Measurements from ENCODE around the gene EN2.

Gene EN2

DNA sequence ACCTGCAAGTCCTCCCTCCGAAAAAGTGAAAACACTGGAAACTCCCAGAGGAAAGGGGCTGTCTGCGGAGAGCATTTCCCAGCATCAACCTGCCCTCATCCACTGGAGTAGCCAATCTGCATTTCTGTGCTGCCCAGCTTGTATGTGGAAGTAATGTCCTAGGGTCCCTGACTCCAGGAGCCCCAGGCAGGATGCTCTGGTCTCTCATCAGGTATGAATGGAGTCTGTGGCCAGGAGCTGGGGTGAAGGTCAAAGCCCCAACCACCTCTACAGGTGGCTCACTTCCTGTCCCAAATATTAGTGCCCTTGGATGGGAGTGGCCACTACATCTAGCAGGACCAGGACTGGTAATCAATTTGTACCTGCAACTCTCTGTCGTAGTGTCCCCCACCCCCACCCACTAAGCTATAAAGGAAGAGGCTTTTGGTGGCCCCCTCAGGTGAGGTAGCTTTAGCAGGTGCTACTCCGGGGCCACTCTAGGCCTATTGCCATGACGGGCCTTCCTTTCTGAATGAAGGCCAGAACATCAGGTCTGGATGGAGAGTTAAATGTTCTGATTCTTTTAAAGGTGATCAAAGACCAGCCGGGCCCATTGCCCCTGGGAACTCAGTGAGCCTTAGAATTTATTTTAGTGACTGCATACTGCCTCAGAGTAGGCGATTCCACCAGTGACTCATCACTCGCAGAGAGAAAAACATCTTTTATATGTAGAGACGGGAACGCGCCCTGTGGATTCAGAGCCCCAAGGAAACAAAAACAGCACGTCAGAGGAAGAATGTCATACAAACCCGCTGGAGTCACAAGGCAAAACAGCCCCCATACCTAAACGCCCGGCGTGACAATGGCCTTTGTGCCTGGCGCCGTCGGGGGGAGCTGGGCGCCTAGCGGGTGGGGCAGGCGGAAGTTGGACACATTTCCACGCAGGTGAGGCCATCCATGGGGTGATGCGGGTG lies 13.0 kb downstream of the EN2 start:
- H3K36me3 ChIP-seq (ENCODE audit: control insufficient read depth in 1 of 2, insufficient read depth in 2 of 2, low read length in 2 of 2), result no peaks in the 10 kb centered on the region
- peaks cover 92 to 97% of the 10 kb centered on the region in 2 donors for H3K27me3 ChIP-seq (ENCODE audit: control insufficient read depth in 1 of 2, insufficient read depth in 2 of 2, low read length in 2 of 2)
- H3K4me1 ChIP-seq (ENCODE audit: control insufficient read depth in 1 of 2, insufficient read depth in 2 of 2, low read length in 2 of 2), result peaks cover 3 to 5% of the 10 kb centered on the region in 2 donors
- H3K9me3 ChIP-seq (ENCODE audit: control insufficient read depth in 1 of 2, low read length in 2 of 2), result peaks cover 0 to 3% of the 10 kb centered on the region in 2 donors
- no peak overlapping the region for H3K27ac ChIP-seq (ENCODE audit: low read depth, low read length)
- H3K9ac ChIP-seq (ENCODE audit: low read depth in 1 of 2, low read length in 2 of 2), result no peak overlapping the region
- H3K4me3 ChIP-seq (ENCODE audit: low read depth in 1 of 2, low read length in 2 of 2), result no peak overlapping the region

- Histone ChIP-seq H3K9me3 (ENCODE audit: control insufficient read depth in 1 of 2, low read length in 2 of 2) (peaks cover 0 to 3% of the 10 kb centered on the region in 2 donors), H3K36me3 (ENCODE audit: control insufficient read depth in 1 of 2, insufficient read depth in 2 of 2, low read length in 2 of 2) (no peaks in the 10 kb centered on the region), H3K27me3 (ENCODE audit: control insufficient read depth in 1 of 2, insufficient read depth in 2 of 2, low read length in 2 of 2) (peaks cover 93 to 97% of the 10 kb centered on the region in 2 donors), H3K4me3 (ENCODE audit: low read depth in 1 of 2, low read length in 2 of 2) (no peak overlapping the region), H3K4me1 (ENCODE audit: control insufficient read depth in 1 of 2, insufficient read depth in 2 of 2, low read length in 2 of 2) (peaks cover under 1 to 5% of the 10 kb centered on the region in 2 donors), H3K27ac (ENCODE audit: low read depth, low read length) (no peak overlapping the region), H3K9ac (ENCODE audit: low read depth in 1 of 2, low read length in 2 of 2) (no peak overlapping the region)
Observed at GRCh38 chr7:155471718-155472117, 13.8 kb downstream of the EN2 start.

GRCh38 chr7:155477476-155477875 lies 19.5 kb downstream of the EN2 start:
- no peak overlapping the region for H3K9ac ChIP-seq (ENCODE audit: low read depth in 1 of 2, low read length in 2 of 2)
- no peak overlapping the region for H3K4me3 ChIP-seq (ENCODE audit: low read depth in 1 of 2, low read length in 2 of 2)
- peaks cover 49 to 52% of the 10 kb centered on the region in 2 donors for H3K27me3 ChIP-seq (ENCODE audit: control insufficient read depth in 1 of 2, insufficient read depth in 2 of 2, low read length in 2 of 2)
- H3K27ac ChIP-seq (ENCODE audit: low read depth, low read length), result no peak overlapping the region
- no peaks in the 10 kb centered on the region for H3K4me1 ChIP-seq (ENCODE audit: control insufficient read depth in 1 of 2, insufficient read depth in 2 of 2, low read length in 2 of 2)
- peaks cover 0 to 3% of the 10 kb centered on the region in 2 donors for H3K9me3 ChIP-seq (ENCODE audit: control insufficient read depth in 1 of 2, low read length in 2 of 2)
- no peaks in the 10 kb centered on the region for H3K36me3 ChIP-seq (ENCODE audit: control insufficient read depth in 1 of 2, insufficient read depth in 2 of 2, low read length in 2 of 2)

- no peaks in the 10 kb centered on the region for H3K36me3 ChIP-seq (ENCODE audit: control insufficient read depth in 1 of 2, insufficient read depth in 2 of 2, low read length in 2 of 2)
- peaks cover 23 to 29% of the 10 kb centered on the region in 2 donors for H3K27me3 ChIP-seq (ENCODE audit: control insufficient read depth in 1 of 2, insufficient read depth in 2 of 2, low read length in 2 of 2)
- no peak overlapping the region for H3K27ac ChIP-seq (ENCODE audit: low read depth, low read length)
- H3K4me3 ChIP-seq (ENCODE audit: low read depth in 1 of 2, low read length in 2 of 2), result no peak overlapping the region
- H3K4me1 ChIP-seq (ENCODE audit: control insufficient read depth in 1 of 2, insufficient read depth in 2 of 2, low read length in 2 of 2), result no peaks in the 10 kb centered on the region
- H3K9me3 ChIP-seq (ENCODE audit: control insufficient read depth in 1 of 2, low read length in 2 of 2), result no peaks in the 10 kb centered on the region
- no peak overlapping the region for H3K9ac ChIP-seq (ENCODE audit: low read depth in 1 of 2, low read length in 2 of 2)
Observed at GRCh38 chr7:155481764-155482163, 23.8 kb downstream of the EN2 start.

DNA sequence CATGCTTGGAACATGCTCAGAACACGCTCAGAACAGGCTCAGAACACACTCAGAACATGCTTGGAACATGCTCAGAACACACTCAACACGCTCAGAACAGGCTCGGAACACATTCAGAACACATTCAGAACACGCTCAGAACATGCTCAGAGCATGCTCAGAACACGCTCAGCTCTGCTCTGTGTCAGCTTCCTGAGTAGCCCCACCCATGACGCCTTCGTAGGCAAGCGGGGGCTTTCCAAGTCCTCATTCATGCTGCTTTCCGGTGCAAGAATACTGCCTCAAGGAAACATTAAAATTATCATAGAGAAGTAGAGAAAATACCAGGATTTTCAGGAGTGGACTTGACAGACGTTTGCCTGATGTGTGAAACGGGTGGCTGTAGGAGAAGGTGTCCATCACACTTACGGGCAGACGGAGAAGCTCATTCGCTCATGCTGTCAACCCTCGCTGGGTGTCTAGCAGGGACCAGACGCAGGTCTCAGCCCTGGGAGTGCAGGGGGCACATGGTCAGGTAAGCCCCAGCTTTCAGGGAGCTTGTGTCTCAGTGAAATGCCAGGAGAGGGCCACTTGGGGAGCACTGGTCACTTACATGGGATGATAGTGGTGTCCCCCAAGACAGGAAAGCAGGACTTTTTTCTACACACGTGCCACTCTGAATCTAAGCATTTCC lies 24.7 kb downstream of the EN2 start:
- Histone ChIP-seq H3K27me3 (ENCODE audit: control insufficient read depth in 1 of 2, insufficient read depth in 2 of 2, low read length in 2 of 2) (peaks cover 23 to 28% of the 10 kb centered on the region in 2 donors), H3K36me3 (ENCODE audit: control insufficient read depth in 1 of 2, insufficient read depth in 2 of 2, low read length in 2 of 2) (no peaks in the 10 kb centered on the region), H3K9ac (ENCODE audit: low read depth in 1 of 2, low read length in 2 of 2) (no peak overlapping the region), H3K4me3 (ENCODE audit: low read depth in 1 of 2, low read length in 2 of 2) (no peak overlapping the region), H3K4me1 (ENCODE audit: control insufficient read depth in 1 of 2, insufficient read depth in 2 of 2, low read length in 2 of 2) (no peaks in the 10 kb centered on the region), H3K9me3 (ENCODE audit: control insufficient read depth in 1 of 2, low read length in 2 of 2) (no peaks in the 10 kb centered on the region), H3K27ac (ENCODE audit: low read depth, low read length) (no peak overlapping the region)

- Histone ChIP-seq H3K36me3 (ENCODE audit: control insufficient read depth in 1 of 2, insufficient read depth in 2 of 2, low read length in 2 of 2) (no peaks in the 10 kb centered on the region), H3K4me1 (ENCODE audit: control insufficient read depth in 1 of 2, insufficient read depth in 2 of 2, low read length in 2 of 2) (no peaks in the 10 kb centered on the region), H3K9ac (ENCODE audit: low read depth in 1 of 2, low read length in 2 of 2) (no peak overlapping the region), H3K4me3 (ENCODE audit: low read depth in 1 of 2, low read length in 2 of 2) (no peak overlapping the region), H3K9me3 (ENCODE audit: control insufficient read depth in 1 of 2, low read length in 2 of 2) (no peaks in the 10 kb centered on the region), H3K27ac (ENCODE audit: low read depth, low read length) (no peak overlapping the region), H3K27me3 (ENCODE audit: control insufficient read depth in 1 of 2, insufficient read depth in 2 of 2, low read length in 2 of 2) (peaks cover 23 to 25% of the 10 kb centered on the region in 2 donors)
Observed at GRCh38 chr7:155483245-155483644, 25.3 kb downstream of the EN2 start.

DNA sequence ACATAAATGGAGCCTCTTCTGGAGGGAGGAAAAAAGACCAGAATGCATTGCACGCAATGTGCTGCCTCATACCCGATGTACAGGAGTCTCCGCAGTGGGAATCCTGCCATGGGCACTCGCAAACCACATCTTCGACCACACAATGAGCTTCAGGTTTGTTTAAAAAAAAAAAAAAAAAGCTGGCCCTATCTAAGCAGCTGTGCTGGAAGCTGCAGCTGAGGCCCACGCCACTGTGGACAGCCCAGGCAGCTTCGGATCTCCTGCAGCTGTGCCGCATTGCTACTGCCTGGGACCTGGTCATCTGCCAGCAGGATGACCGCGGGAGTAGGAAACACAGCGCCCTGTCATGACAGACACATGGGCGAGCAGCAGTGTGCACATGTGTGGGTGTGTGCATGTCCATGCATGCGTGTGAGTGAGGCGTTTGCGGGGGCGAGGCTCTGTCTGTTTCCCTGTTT lies 26.0 kb downstream of the EN2 start:
- no peaks in the 10 kb centered on the region for H3K36me3 ChIP-seq (ENCODE audit: control insufficient read depth in 1 of 2, insufficient read depth in 2 of 2, low read length in 2 of 2)
- H3K27me3 ChIP-seq (ENCODE audit: control insufficient read depth in 1 of 2, insufficient read depth in 2 of 2, low read length in 2 of 2), result peaks cover 25 to 27% of the 10 kb centered on the region in 2 donors
- H3K9ac ChIP-seq (ENCODE audit: low read depth in 1 of 2, low read length in 2 of 2), result no peak overlapping the region
- H3K4me3 ChIP-seq (ENCODE audit: low read depth in 1 of 2, low read length in 2 of 2), result no peak overlapping the region
- H3K9me3 ChIP-seq (ENCODE audit: control insufficient read depth in 1 of 2, low read length in 2 of 2), result no peaks in the 10 kb centered on the region
- no peak overlapping the region for H3K27ac ChIP-seq (ENCODE audit: low read depth, low read length)
- no peaks in the 10 kb centered on the region for H3K4me1 ChIP-seq (ENCODE audit: control insufficient read depth in 1 of 2, insufficient read depth in 2 of 2, low read length in 2 of 2)

DNA sequence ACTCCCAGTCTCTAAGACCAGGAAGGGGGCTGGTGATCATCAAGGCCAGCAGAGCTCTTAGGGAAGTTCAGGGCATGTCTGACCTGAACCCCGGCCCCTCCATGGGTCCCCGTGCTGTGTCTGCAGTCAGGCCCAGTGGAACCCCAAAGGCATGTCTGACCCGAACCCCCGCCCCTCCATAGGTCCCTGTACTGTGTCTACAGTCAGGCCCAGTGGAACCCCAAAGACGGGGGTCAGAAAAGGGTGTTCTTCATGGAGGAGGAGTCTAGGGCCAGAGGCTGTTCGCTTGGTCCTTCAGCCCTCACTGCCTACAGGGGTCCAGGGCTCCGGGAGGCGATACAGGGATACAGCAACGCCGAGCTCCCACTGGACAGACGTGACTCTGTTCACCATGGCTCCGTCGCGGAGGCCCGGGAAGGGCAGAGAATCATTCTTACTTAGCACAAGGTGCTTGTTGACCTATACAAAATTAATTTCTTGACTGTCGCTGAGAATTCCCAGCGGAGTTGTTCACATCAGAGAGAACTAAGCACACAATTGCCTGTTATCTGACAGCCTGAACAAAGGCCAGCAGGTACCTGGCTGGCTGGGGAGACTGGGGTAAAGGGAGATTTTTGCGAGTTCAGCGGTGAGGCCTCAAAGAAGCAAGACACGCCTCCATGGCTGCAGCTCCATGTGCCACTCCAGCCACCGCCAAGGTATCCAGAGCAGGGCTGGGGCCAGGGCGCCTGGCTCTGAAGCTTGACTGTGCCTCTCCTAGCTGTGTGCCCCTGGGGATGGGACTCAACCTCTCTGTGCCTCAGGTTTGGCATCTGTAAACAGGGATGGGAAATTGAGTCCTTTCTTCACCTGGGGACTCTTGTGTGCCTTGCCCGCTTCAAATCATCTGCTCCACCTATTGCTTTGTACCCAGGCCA lies 26.8 kb downstream of the EN2 start:
- Histone ChIP-seq H3K27me3 (ENCODE audit: control insufficient read depth in 1 of 2, insufficient read depth in 2 of 2, low read length in 2 of 2) (peaks cover 29 to 34% of the 10 kb centered on the region in 2 donors), H3K4me1 (ENCODE audit: control insufficient read depth in 1 of 2, insufficient read depth in 2 of 2, low read length in 2 of 2) (no peaks in the 10 kb centered on the region)

GRCh38 chr7:155486783-155487508 lies 29.0 kb downstream of the EN2 start:
- H3K4me3 ChIP-seq (ENCODE audit: low read depth in 1 of 2, low read length in 2 of 2), result no peak overlapping the region
- peaks cover 27 to 43% of the 10 kb centered on the region in 2 donors for H3K27me3 ChIP-seq (ENCODE audit: control insufficient read depth in 1 of 2, insufficient read depth in 2 of 2, low read length in 2 of 2)
- H3K27ac ChIP-seq (ENCODE audit: low read depth, low read length), result no peak overlapping the region
- peaks cover 0 to 10% of the 10 kb centered on the region in 2 donors for H3K4me1 ChIP-seq (ENCODE audit: control insufficient read depth in 1 of 2, insufficient read depth in 2 of 2, low read length in 2 of 2)
- no peaks in the 10 kb centered on the region for H3K36me3 ChIP-seq (ENCODE audit: control insufficient read depth in 1 of 2, insufficient read depth in 2 of 2, low read length in 2 of 2)
- no peak overlapping the region for H3K9ac ChIP-seq (ENCODE audit: low read depth in 1 of 2, low read length in 2 of 2)
- no peaks in the 10 kb centered on the region for H3K9me3 ChIP-seq (ENCODE audit: control insufficient read depth in 1 of 2, low read length in 2 of 2)

More for the DNA sequence above, 26.8 kb downstream of the EN2 start:
- Histone ChIP-seq H3K9me3 (ENCODE audit: control insufficient read depth in 1 of 2, low read length in 2 of 2) (no peaks in the 10 kb centered on the region), H3K9ac (ENCODE audit: low read depth in 1 of 2, low read length in 2 of 2) (no peak overlapping the region), H3K4me3 (ENCODE audit: low read depth in 1 of 2, low read length in 2 of 2) (no peak overlapping the region), H3K36me3 (ENCODE audit: control insufficient read depth in 1 of 2, insufficient read depth in 2 of 2, low read length in 2 of 2) (no peaks in the 10 kb centered on the region), H3K27ac (ENCODE audit: low read depth, low read length) (no peak overlapping the region)
